GM10847 (cell line): ENCODE measurements around the gene TNIK.

Experiments
- POLR2A ChIP-seq: IDR thresholded peaks from 2 replicates; pipeline ENCODE4 v1.6.1; 2011; ENCODE audit not compliant: insufficient read length; ENCODE audit errors: extremely low read depth

Gene TNIK

DNA sequence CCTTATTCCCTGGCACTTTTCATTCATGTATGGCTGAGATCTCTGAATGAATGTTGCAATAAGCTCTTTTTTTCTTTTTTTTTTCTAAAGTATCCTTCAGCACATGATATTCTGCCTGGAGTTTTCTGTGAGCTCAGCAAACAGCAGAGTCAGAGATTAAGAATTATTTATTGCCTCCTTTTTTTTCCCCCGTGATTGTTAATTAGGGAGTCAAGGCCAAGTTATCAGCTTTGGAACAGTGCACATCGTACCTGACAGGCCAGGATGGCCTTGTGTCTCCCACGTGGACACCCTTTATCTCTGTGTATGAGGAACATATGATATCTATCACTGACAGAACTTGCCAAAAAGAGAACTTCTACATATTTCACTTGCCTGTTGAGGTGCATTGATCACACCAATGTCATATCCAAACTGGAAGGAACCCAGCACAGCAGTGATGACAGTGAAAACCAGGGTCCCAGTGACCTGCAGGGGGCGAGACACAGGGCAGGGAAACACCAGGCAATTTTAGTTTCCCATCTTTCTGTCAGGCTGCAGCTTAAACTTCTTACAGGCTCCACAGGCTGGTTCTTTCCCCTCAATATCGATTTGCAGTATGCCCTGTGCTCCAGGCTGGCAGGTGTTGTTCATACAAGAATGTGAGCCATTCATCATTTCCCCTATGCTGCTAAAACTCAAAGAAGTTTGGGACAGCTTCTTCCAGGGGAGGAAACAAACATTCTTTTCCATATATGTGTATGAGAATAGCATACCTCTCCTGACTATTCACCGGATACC, 441.9 kb downstream of the TNIK start:
- TF ChIP-seq POLR2A = no peak

DNA sequence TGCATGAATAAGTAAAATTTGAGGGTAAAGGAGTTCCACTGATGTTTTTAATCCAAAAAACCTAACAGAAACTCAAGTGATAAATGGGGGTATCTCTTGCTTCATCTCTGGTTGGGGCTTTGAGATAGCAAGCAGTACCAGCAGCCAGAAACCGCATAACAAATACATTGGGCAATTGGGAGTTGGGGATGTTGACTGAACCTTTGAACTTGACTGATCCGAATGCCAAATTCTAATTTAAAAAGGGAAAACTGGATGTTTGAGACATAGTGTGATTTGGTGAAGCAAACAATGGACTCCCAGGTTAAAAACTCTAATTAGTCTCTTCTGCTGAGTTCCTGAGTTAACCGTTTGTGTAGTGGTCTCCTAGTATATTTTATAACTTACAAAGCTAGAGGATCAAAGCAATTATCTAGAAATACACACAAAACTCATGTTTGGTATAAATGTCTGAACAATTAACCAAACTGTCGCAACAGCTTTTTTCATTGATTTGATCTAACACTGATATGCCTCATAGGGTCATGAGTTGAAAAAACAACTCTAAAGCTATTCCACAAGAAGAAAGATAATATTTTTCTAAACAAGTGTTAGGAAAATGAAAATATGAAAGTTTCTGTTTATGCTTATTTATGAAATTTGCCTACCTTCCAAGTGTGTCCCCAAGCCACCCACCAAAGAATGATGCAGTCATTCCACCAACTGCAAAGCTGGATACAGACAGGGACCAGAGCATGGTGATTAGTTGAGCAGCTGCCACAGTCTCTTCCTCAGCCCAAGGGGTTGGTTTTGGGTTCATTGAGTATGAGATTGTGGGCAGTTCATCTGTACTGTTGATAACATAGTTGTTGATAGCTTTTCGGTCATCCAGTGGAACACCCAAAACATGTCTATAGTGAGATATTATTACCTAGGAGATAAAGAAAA, 446.1 kb downstream of the TNIK start:
- TF ChIP-seq POLR2A = no peak

DNA sequence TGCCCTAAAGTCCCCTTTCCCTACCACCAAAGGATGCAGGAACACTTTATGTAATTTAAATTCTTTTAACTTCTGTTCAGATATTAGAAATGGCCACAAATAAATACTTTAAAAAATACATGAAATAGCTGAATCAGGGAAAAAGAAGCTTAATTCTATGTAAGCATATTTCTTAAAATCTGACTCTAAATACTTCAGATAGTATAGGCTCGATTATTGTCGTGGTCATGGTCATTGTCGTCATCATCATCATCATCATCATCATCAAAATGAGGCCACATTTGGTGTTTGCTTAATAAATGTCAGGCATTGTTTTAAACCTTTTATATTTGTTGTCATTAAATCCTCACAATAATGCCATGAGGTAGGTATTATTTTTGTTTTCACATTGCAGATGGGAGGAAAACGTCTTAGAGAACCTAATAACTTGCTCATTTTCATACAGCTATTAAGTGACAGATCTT, 448.3 kb downstream of the TNIK start:
- no peak for TF ChIP-seq POLR2A
